NOMO-1 treated with dmso at 0.1 percent for 144 hours (cell line): ENCODE results near the gene NSG1.

Experiments used
- DNase-seq: peaks from one replicate; lab custom pipeline; 2025; ENCODE audit not compliant: unreplicated experiment; lab: John Stamatoyannopoulos, UW

The NSG1 gene

DNA sequence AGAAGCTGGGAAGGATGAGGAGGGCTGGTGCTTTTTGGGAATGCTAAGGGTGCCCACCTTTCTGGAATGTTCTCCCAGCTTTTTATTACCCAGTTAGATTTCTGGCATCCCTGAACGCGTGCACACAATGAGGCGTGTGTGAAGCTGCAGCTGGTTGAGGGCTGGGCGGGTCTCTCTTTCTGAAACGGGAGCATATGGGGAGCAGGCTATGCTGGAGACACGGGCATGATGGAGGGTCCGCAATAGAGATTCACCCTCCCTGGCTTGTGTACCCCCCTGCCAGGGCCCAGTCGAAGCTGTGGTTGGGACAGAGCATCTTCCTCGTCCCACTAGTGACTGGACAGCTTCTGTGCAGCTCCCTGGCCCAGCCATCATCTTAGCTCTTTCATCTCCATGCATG is 8.5 kb downstream of the NSG1 start:
- DNase-seq = no peak

DNA sequence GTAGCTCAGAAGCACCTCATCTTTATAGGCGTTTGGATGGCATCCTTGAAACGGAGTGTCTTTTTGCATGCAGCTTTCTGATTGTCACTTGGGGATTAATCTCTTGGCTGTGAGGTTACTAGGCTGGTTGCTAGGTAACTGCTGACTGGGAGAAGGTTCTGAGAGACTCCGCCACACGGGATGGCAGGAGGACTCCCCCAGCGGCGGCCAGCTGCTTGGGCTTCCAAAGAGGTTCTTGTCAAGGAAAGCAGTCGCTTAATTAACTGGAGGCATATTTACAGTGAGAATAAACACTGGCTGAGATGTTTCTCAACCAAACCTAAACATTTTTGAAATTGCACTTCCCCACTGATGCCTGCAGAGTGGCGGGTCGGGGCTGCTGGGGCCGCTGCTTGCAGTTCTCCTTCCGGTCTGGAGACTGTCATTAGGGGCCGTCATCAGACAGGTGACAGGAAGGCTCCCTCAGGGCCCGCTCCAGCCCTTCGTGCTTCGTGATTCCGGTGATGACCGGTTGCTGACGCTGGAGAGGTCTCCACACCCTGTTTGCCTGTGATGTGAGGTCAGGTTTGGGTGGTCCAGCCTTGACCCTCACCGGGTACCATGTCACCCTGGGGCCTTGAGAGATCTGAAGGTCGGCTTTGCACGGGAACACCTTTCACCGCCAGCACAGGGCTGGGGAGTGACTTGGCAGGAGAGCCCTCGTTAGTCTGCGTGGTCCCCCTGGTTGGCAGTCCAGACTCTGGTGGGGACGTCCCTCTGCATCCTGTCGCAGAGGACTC is 9.1 kb downstream of the NSG1 start:
- DNase-seq = peak; percentile 39

DNA sequence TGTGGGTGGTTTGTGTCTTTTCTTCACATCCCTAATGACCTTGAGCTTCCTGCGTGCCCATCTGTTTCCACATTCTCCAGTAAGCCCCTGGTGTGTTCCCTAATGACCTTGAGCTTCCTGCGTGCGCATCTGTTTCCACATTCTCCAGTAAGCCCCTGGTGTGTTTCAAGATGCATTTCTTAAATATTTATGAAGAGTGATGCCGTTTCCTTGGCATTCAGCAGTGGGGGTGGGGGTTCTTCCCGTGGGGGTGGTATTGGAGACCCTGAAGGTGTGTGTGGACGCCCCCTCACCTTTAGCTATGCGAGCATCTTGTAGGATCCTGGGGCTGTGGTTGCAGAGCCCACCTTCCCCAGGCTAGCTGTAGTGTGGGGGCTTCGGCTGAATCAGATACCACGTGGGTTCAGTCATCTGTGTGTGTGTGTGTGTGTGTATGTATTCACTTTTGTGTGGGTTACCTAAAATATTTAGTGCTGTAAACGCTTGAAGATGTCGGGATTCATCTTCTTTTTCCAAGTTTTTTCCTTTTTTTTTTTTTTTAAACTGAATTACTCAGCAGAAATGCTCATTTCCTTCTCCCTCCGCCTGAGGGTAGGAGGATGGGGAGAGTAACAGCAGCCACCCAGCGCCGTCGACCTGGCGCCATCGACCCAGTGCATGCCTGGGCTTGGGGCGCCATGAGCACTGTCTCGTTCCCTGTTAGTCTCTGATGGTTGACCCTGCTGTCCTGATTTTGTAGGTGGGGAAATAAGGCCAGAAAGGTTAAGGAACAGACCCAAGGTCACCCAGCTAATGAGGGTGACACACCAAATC is 9.9 kb downstream of the NSG1 start:
- DNase-seq = no peak

DNA sequence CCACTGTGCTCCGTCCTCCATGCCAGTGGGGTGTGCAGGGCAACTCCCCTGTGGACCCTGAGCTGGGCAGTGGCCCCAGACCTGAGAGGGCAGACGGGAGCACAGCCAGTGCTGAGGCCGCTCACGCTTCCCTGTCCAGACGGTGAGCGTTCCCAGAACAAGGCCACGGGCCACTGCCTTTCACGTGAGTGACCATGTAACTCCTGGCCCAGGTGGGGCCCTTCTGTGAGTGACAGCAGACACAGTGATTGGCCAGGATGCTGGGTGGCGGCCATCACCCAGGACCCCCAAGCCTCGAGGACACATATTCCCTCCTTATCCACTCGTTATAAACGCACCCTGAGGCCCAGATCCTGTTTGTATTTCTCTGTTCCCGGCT is 10.5 kb downstream of the NSG1 start:
- no peak for DNase-seq

DNA sequence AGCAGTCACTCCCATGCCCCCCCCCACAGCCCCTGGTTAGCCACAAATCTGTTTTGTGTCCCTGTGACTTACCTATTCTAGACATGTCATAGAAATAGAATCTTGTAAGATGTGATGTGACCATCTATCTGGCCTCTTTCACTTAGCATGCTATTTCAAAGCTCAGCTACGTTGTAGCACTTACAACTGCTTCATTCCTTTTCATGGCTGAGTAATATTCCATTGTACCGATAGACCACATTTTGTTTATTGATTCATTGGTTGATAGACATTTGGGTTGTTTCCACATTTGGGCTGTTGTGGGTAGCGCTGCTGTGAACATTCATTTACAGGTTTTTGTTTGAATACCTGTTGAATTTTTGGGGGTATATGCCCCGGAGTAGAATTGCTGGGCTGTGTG is 11.5 kb downstream of the NSG1 start:
- DNase-seq = no peak

DNA sequence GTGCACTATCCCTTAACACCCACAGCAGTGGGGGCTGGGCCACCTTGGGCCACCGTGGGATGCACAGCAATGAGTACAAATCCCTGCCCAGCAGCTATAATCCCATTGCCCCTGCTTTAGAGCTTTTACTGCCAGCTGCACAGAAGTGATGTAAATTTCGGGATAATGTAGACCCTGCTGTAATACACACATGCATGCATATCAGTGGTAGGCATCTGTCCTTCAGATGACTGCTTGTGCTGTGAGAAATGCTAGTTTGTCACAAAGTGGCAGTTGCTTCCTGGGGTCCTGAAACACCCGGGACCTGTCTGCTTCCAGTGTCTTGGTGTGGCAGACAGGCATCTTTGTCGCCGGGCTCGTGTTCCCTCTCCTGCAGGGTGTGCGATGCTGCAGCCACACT is 14.1 kb downstream of the NSG1 start:
- DNase-seq = no peak

DNA sequence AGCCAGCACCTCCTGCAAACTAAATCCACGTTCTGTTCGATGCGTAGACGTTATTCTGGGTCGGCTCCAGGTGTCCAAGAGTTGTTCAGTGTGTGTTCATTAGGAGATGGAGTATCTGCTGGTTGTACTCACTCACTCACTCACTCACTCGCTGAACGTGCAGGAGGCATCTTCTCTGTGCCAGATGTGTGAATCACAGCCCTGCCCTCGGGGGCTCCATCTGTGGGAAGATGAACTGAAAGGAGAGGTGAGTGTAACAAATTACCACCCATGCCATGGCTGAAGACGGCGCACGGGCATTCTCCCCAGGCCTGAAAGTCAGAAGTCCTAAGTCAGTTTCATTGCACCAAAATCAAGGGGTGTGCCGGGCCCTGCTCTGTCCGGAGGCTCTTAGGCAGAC is 16.1 kb downstream of the NSG1 start:
- DNase-seq = no peak

DNA sequence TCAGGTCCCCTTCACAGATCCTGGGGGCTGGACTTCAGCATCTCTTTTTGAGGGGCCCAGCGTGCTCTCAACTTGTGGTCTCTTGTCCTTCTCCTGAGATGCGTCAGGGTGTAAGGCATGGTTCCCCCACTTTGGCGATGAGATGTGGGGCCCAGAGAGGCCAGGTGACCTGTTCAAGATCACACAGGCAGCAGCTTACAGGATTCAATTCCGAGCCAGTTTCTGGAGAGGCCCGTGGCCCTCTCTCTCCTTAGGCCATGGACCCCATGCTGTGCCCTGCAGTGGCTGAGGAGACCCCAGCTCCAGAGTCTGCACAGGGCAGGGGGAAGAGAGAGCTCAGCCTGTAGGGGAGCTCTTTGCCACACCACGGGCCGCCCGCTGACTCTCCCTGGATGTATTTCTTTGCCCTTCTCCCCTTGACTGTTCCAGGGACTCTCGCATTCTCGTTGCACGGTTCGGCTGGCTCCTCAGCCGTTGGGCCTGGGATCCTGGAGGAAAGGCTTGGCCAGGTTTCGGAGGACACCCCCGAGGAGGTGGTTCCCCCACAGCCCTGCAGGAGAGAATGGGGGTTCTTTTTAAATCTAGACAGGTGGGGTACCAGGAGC is 18.6 kb downstream of the NSG1 start:
- DNase-seq = no peak

DNA sequence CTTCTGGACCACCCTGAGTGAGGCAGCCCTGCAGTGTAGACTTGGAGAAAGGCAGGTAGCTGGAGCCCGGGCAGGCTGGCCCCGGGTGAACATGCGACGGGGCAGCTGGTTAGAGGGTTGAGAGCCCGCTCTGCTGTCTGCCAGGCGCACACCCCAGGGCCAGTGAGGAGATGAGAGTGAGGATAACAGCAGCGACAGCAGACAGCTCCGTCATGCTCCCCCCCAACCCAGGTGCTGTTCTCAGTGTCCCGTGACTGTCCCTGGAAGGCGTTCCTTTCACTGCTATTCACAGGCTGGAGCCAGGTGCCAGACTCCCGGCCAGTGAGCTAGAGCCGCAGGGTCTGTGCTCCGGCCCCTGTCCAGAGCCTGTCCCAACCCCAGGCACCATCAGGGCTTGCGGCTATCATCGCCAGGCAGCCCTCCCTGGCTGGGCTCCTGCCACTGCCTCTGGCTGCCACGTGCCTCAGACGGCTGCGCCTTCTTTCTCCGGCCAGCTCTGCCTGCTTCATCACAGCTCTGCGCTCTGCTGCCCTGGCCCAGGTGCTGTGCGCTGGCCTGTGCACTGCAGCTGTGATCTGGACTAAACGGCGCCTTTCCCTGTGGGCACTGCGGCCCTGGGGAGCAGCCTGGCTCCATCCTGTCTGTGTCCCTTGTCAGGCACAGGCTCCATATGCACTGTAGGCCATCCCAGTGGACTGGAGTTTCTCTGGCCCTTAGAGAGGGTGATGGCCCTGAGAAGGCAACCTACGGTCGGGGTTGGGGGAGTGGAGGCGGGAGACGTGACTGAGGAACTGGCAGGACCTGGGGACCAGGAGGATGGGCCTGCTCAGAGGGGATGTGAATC is 19.8 kb downstream of the NSG1 start:
- no peak for DNase-seq

DNA sequence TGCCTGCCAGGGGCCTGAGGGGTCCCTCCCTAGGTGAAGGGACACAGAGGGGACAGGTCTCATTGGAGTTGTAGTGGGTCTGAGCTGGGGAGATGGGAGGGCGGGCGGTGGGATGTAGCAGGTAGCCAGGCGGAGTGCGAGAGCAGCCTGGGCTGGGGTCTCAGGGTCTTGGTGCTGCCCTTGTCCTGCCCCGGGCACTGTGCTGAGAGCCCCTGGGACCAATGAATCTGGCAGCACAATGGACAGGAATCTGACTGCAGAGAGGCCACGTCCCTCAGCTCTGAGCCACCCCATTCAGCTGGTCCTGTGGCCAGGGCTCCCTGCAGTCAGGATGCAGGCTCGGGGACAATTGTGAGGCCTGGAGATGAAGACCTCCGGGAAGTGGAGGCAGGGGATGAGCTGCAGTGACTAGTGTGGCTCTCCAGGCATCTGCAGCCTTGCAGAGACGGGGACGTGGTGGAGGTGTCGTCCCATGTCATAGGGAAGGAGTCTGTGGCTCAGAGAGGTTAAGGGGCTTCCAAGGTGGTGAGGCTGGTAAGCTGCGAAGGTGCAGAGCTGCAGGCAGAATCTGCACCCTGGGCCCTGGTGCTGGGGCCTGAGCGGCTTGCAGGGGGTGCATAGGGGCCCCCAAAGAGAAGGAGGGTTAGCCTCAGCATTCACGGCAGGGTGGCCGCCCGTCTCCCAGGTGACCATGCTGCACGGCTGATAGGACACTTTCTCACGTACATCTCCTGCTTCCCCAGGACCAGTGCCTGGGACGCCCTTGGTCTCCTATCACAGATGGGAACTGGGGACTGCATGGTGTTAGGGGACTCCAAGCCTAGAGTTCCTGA is 20.6 kb downstream of the NSG1 start:
- no peak for DNase-seq

DNA sequence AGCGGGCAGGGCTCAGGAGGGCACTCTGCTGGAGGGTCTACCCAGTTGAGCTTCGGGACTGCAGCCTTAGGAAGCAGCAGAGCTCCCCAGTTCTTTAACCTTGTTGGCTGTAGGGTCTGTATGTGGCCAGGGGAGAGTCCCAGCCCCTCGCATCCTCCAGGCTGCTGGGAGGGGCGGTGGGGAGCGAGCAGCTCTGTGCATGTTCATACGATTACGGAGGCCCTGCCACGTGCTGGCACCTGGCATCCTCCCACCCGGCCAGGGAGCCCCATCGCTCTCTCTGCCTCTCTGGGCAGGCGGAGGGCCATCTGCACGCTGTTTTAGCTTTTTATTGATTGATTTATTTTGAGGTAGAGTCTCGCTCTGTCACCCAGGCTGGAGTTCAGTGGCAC is 21.2 kb downstream of the NSG1 start:
- no peak for DNase-seq

DNA sequence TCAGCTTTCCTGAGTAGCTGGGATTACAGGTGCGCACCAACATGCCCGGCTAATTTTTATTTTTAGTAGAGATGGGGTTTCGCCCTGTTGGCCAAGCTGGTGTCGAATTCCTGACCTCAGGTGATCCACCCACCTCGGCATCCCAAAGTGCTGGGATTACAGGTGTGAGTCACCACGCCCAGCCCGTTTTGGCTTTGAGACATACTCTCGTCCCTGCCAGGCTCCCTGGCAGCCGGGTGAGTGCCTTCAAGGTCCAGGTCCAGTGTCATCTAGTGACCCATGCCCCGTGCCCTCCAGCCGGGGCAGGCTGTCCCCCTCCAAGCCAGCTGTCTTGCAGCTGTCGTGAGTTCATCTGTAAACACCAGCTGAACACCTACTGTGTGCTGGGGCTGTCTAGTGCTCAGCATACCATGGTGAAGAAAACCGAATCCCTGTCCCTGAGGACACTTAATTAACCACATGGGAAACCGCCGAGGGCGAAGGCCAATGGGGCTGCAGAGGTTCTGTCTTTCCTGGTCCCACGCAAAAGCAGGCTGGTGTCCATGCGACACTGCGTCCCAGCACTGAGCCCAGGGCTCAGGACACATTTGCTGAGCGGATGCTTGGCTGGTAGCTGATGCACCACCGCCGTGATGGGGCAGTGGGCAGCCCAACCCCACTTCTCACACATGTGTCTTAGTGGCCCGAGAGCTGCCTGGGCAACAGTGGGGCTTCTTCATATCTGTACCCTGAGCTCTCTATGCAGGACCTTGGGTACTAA is 21.9 kb downstream of the NSG1 start:
- no peak for DNase-seq

DNA sequence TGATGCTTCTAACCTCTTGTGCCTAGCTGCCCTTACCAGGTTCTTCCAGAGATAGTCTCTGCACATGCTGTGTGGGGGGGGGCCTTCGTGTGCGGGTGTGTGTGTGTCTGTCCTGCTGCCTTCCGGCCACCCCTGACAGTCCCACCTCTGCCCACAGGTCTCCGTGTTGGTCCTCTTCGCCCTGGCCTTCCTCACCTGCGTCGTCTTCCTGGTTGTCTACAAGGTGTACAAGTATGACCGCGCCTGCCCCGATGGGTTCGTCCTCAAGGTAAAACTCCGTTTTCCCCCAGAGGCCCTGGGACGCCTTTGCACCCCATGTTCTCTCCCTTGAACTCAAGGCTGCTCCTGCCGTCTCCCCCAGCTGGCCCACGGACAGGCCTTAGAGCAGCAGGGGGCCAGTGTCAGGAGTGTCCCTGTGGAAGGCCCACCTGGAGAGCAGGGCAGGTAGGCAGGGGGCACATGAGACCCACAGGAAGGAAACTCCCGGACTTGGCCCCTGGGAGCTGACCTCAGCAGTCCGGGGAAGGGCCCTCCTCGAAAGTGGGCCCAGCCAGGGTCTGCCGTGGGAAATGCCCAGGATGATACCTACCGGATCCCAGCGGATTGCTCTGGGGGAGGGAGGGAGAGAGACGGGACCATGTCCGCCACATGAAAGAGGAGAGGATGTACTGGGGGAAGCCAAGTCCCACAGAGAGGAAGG is 22.7 kb downstream of the NSG1 start:
- no peak for DNase-seq

DNA sequence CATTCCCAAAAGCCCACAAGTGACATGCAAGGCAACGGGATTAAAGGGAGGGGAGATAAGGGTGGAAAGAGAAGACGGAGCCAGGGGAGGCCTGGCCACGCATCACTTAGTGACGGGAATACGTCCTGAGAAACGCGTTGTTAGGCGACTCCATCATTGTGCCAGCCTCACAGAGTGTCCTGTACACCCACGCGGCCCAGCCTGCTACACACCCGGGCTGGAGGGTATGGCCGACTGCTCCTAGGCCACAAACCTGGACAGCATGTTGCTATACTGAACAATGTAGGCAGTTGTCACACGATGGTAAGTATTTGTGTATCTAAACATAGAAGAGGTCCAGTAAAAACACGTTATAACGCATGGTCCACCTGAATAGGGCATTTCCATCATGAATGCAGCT is 23.4 kb downstream of the NSG1 start:
- no peak for DNase-seq

DNA sequence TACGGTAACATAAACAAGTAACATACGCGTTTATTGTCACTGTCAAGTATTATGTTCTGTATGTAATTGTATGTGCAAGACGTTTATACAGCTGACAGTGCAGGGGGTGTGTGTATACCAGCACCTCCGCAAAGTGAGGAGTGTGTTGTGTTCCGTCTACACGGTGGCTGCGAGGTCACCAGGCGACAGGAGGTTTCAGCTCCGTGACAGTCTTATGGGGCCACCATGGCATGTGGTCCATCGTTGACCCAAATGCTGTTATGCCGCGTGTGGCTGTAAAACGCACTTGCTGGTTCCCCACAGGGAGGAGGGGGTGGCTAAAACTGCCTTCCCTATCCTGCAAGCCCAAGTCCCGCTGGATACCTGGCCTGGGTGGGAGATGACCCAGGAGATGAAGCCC is 25.0 kb downstream of the NSG1 start:
- no peak for DNase-seq

DNA sequence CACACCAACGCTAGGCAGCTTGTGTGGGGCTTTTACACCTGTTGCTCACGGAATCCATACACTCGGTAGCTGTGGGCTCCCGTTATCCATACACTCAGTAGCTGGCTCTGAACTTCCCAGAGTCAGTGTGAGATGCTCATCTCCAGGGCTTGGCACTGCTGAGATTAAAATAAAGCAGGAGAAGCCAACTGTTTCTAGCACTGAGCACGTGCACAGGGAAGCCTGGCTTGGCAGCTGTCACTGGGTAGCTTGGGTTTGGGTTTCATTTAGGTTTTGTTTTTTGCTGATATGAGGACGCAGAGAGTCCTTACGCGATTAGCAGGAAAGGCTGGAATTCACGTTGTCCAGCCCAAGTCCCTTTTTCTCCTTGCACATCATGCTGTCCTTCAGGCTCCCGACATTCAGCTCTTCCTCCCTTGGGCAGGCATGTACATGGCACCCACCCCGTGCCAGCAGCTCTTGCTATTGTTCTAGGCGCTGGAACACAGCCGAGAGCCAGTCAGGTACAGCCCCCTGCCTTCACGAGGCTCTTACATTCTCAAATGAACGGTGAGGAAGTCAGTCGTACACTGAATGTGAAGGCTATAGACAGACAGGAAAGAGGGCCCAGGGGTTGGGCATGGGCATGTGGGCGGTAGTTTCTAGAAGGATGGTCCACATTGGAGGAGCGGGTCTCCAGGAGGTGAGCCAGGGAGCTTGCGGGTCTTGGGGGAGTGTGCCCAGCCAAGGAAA is 25.9 kb downstream of the NSG1 start:
- DNase-seq = no peak

DNA sequence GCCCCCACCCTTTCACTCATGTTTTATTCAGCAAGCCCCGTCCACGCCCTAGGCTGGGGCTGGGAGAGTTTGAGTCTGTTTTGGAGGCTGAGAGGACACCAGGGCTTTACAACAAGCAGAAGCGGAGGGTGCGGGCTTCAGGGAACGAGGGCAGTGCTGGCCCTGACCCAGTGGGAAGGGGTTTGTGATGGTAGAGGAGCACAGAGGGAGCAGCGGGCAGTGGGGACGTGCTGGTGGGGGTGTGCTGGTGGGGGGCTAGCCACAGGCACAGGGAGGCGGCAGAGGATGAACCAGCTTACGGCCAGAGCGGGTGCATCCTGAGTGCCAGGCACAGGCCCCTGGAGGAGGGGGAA is 26.4 kb downstream of the NSG1 start:
- DNase-seq = no peak

DNA sequence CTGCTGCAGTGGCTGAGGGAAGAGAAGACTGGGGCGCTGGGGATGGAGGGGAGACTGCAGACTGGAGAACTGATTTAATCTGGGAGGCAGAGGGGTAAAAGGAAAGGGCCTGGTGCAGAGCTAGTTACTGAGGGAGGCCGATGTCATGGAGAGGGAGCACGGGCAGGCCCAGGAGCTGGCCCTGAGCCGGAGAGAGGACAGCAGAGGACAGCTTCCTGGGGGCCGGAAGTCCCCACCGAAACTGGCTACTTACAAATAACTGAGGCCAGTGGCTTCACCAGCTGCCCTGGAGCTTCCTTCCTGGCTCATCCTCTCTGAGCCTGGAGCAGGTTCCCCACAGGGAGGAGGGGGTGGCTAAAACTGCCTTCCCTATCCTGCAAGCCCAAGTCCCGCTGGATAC is 26.9 kb downstream of the NSG1 start:
- DNase-seq = no peak
